GM19468 (cell line): ENCODE measurements around the gene NDFIP2.
"Not testable (repeated sequence)": the region's sequence is repeated elsewhere in the genome, so short reads cannot be mapped to it uniquely, and the experiment has no call there.

Experiments
- ATAC-seq: cut with Tn5 transposase; IDR thresholded peaks from one replicate; pipeline ENCODE4 v1.9.1; 2021; ENCODE audit warnings: mild to moderate bottlenecking, moderate library complexity, moderate number of reproducible peaks; ENCODE audit not compliant: unreplicated experiment; ENCODE audit errors: extremely low read depth

Gene NDFIP2

GRCh38 chr13:79529817-79530216 is 48.9 kb downstream of the NDFIP2 start:
- ATAC-seq: no peak

- ATAC-seq: no peak
These were observed 49.3 kb downstream of the NDFIP2 start for GRCh38 chr13:79530270-79530669.

- no peak for ATAC-seq
These were observed 50.7 kb downstream of the NDFIP2 start for GRCh38 chr13:79531542-79532254.

GRCh38 chr13:79532576-79532975 is 51.6 kb downstream of the NDFIP2 start:
- no peak for ATAC-seq

- no peak for ATAC-seq
These were observed 52.9 kb downstream of the NDFIP2 start for GRCh38 chr13:79533781-79534400.

- ATAC-seq: no peak
These were observed 53.6 kb downstream of the NDFIP2 start for GRCh38 chr13:79534596-79534995.

- ATAC-seq: no peak
These were observed 57.8 kb downstream of the NDFIP2 start for GRCh38 chr13:79538757-79539156.

GRCh38 chr13:79540504-79540903 is 59.5 kb downstream of the NDFIP2 start:
- no peak for ATAC-seq

GRCh38 chr13:79541426-79542049 is 60.6 kb downstream of the NDFIP2 start:
- no peak for ATAC-seq

GRCh38 chr13:79543883-79544282 is 62.9 kb downstream of the NDFIP2 start:
- no peak for ATAC-seq

- no peak for ATAC-seq
These were observed 66.5 kb downstream of the NDFIP2 start for GRCh38 chr13:79547211-79548195.

- ATAC-seq: no peak
These were observed 67.9 kb downstream of the NDFIP2 start for GRCh38 chr13:79548902-79549301.

- ATAC-seq: no peak
These were observed 68.6 kb downstream of the NDFIP2 start for GRCh38 chr13:79549355-79550106.

- no peak for ATAC-seq
These were observed 76.7 kb downstream of the NDFIP2 start for GRCh38 chr13:79557666-79558065.

- ATAC-seq: no peak
These were observed 80.0 kb downstream of the NDFIP2 start for GRCh38 chr13:79560954-79561353.

GRCh38 chr13:79562557-79562956 is 81.6 kb downstream of the NDFIP2 start:
- no peak for ATAC-seq

GRCh38 chr13:79566118-79566517 is 85.2 kb downstream of the NDFIP2 start:
- no peak for ATAC-seq

- no peak for ATAC-seq
These were observed 90.2 kb downstream of the NDFIP2 start for GRCh38 chr13:79571147-79571546.

- ATAC-seq: not testable (repeated sequence)
These were observed 92.9 kb downstream of the NDFIP2 start for GRCh38 chr13:79573892-79574291.

GRCh38 chr13:79581870-79582315 is 100.9 kb downstream of the NDFIP2 start:
- no peak for ATAC-seq
